EH (cell line): ENCODE measurements around the gene TAP2.

ENCODE experiments used
- DNase-seq: peaks from one replicate; pipeline ENCODE4 v3.0.0-alpha.2; 2015; ENCODE audit warnings: low read depth

TAP2 gene

GRCh38 chr6:32854376-32855178 lies 16.0 kb upstream of the TAP2 start:
- peak; percentile 57 for DNase-seq

- DNase-seq = peak; percentile 95
These were observed 15.2 kb upstream of the TAP2 start, which contains the start of the genes PSMB9 and TAP1 for GRCh38 chr6:32853541-32854375. TSS of gene PSMB9 (plus strand) at chr6:32854192. CDS start at chr6:32854230, 38 bp downstream. TSS of gene TAP1 (minus strand) at chr6:32853704. CDS start at chr6:32853636, 68 bp downstream.

GRCh38 chr6:32852844-32853540 lies 14.5 kb upstream of the TAP2 start:
- DNase-seq = peak; percentile 54

GRCh38 chr6:32852018-32852843 lies 13.7 kb upstream of the TAP2 start:
- DNase-seq = peak; percentile 35

- no peak for DNase-seq
These were observed 12.5 kb upstream of the TAP2 start for GRCh38 chr6:32851025-32851424.

- no peak for DNase-seq
These were observed 10.6 kb upstream of the TAP2 start for GRCh38 chr6:32849126-32849525.

GRCh38 chr6:32847795-32848194 lies 9.3 kb upstream of the TAP2 start:
- no peak for DNase-seq

GRCh38 chr6:32847004-32847403 lies 8.5 kb upstream of the TAP2 start:
- DNase-seq = no peak

GRCh38 chr6:32845384-32845884 lies 6.9 kb upstream of the TAP2 start:
- no peak for DNase-seq

- no peak for DNase-seq
These were observed 6.4 kb upstream of the TAP2 start for GRCh38 chr6:32844839-32845383.

GRCh38 chr6:32843979-32844838 lies 5.7 kb upstream of the TAP2 start, which contains the start of gene PSMB8:
TSS of gene PSMB8 (minus strand) at chr6:32844047. CDS start at chr6:32843996, 51 bp downstream.
- peak; percentile 94 for DNase-seq

GRCh38 chr6:32843331-32843978 lies 4.9 kb upstream of the TAP2 start:
- DNase-seq = no peak

GRCh38 chr6:32842690-32843089 lies 4.2 kb upstream of the TAP2 start:
- no peak for DNase-seq

GRCh38 chr6:32842021-32842650 lies 3.6 kb upstream of the TAP2 start:
- DNase-seq = no peak

GRCh38 chr6:32840604-32841246 lies 2.2 kb upstream of the TAP2 start:
- no peak for DNase-seq

- no peak for DNase-seq
These were observed 817 bp upstream of the TAP2 start for GRCh38 chr6:32839356-32839755.

- DNase-seq = peak; percentile 7
These were observed 857 bp downstream of the TAP2 start for GRCh38 chr6:32837651-32838113.

- no peak for DNase-seq
These were observed 1.7 kb downstream of the TAP2 start for GRCh38 chr6:32836873-32837272.
